ENCODE results near the gene MAPKAP1. TPM values are rescaled to one million over a fixed set of nuclear protein-coding genes. Genes with fewer than 3 reads are reported as not detected.

The MAPKAP1 gene
- total RNA-seq, 2 donors from 2014 or later = 98.0 to 98.4 TPM

GRCh38 chr9:125487842-125488241 lies 219.2 kb downstream of the MAPKAP1 start:
- ATAC-seq (no peak), DNase-seq (no peak)
- intact Hi-C loops (cut with DNase I) = loop anchor here in 1 of 2 donors (10.0 kb wide), 1 partner anchor 47 kb away; no protein-coding TSS in a partner anchor

GRCh38 chr9:125486576-125486975 lies 220.4 kb downstream of the MAPKAP1 start:
- DNase-seq (peak; percentile 59), ATAC-seq (peak; percentile 70 to 86)
- intact Hi-C loops (cut with DNase I) = loop anchor here in 1 of 2 donors (10.0 kb wide), 1 partner anchor 48 kb away; no protein-coding TSS in a partner anchor

- DNase-seq = no peak
- intact Hi-C loops (cut with DNase I) = loop anchor here in 1 of 2 donors (10.0 kb wide), 1 partner anchor 49 kb away; no protein-coding TSS in a partner anchor
- peak; percentile 25 to 42 for ATAC-seq
These were observed 220.9 kb downstream of the MAPKAP1 start for GRCh38 chr9:125486152-125486508.

- ATAC-seq (peak; percentile 50 to 64), DNase-seq (no peak)
- intact Hi-C loops (cut with DNase I) = loop anchor here in 1 of 2 donors (10.0 kb wide), 1 partner anchor 49 kb away; no protein-coding TSS in a partner anchor
These were observed 221.4 kb downstream of the MAPKAP1 start for GRCh38 chr9:125485471-125486151.

GRCh38 chr9:125484350-125485282 lies 222.4 kb downstream of the MAPKAP1 start:
- intact Hi-C loops (cut with DNase I) = loop anchor here in 1 of 2 donors (10.0 kb wide), 1 partner anchor 50 kb away; no protein-coding TSS in a partner anchor
- DNase-seq (no peak), ATAC-seq (peak; percentile 65 to 91)

GRCh38 chr9:125483697-125484096 lies 223.3 kb downstream of the MAPKAP1 start:
- intact Hi-C loops (cut with DNase I) = loop anchor here in 1 of 2 donors (10.0 kb wide), 1 partner anchor 51 kb away; no protein-coding TSS in a partner anchor
- DNase-seq (no peak), ATAC-seq (no peak)

GRCh38 chr9:125479846-125480615 lies 227.0 kb downstream of the MAPKAP1 start:
- intact Hi-C loops (cut with DNase I) = loop anchor here in 1 of 2 donors (10.0 kb wide), 1 partner anchor 55 kb away; no protein-coding TSS in a partner anchor
- DNase-seq (no peak), ATAC-seq (no peak)

- intact Hi-C loops (cut with DNase I) = no loop called here
- no peak for ATAC-seq
- no peak for DNase-seq
These were observed 229.9 kb downstream of the MAPKAP1 start for GRCh38 chr9:125477089-125477544.

GRCh38 chr9:125476645-125477044 lies 230.4 kb downstream of the MAPKAP1 start:
- ATAC-seq = no peak
- intact Hi-C loops (cut with DNase I) = no loop called here
- no peak for DNase-seq

GRCh38 chr9:125475385-125475784 lies 231.6 kb downstream of the MAPKAP1 start:
- no peak for DNase-seq
- ATAC-seq = no peak
- intact Hi-C loops (cut with DNase I) = no loop called here

GRCh38 chr9:125472926-125473701 lies 233.9 kb downstream of the MAPKAP1 start:
- peak; percentile 80 to 96 for ATAC-seq
- intact Hi-C loops (cut with DNase I) = no loop called here
- peak; percentile 40 for DNase-seq

GRCh38 chr9:125472562-125472925 lies 234.5 kb downstream of the MAPKAP1 start:
- no peak for ATAC-seq
- no peak for DNase-seq
- intact Hi-C loops (cut with DNase I) = no loop called here

- no peak for DNase-seq
- ATAC-seq = no peak
- intact Hi-C loops (cut with DNase I) = no loop called here
These were observed 236.0 kb downstream of the MAPKAP1 start for GRCh38 chr9:125470767-125471580.

- no peak for DNase-seq
- no peak for ATAC-seq
- intact Hi-C loops (cut with DNase I) = no loop called here
These were observed 236.8 kb downstream of the MAPKAP1 start for GRCh38 chr9:125470189-125470588.

GRCh38 chr9:125468646-125469045 lies 238.4 kb downstream of the MAPKAP1 start:
- intact Hi-C loops (cut with DNase I) = no loop called here
- ATAC-seq = no peak

GRCh38 chr9:125467116-125467740 lies 239.8 kb downstream of the MAPKAP1 start:
- ATAC-seq = peak; percentile 60 to 85
- intact Hi-C loops (cut with DNase I) = no loop called here
- no peak for DNase-seq

More at GRCh38 chr9:125468646-125469045, 238.4 kb downstream of the MAPKAP1 start:
- DNase-seq = no peak

- intact Hi-C loops (cut with DNase I) = no loop called here
- DNase-seq (no peak), ATAC-seq (no peak)
These were observed 240.6 kb downstream of the MAPKAP1 start for GRCh38 chr9:125466411-125466810.
